COR-L47 (cell line): ENCODE results near the gene PALLD.

ENCODE experiments used
- DNase-seq: peaks from one replicate; lab custom pipeline; 2025; lab: John Stamatoyannopoulos, UW

The PALLD gene

DNA sequence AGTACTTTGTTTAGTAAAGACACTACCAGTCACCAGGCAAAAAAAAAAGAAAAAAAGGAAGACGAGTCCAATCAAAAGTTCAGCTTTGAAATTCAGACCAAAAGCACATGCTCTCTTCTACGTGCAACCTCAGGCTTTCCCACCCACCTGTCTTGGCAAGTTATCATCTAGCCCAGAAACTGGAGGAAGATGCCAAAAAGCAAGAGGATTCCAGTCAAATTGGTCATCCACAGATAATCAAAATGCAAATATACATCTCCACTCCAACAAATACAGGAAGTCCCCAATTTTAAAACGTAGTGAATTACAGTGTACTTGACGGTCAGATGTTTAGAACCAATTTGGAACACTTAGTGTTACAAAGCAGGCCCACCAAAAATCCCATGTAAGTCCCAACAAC, 96.5 kb downstream of the PALLD start:
- DNase-seq = peak; percentile 12

- DNase-seq = no peak
Observed at GRCh38 chr4:168594121-168594520, 97.3 kb downstream of the PALLD start.

- no peak for DNase-seq
Observed at GRCh38 chr4:168598191-168598590, 101.3 kb downstream of the PALLD start.

DNA sequence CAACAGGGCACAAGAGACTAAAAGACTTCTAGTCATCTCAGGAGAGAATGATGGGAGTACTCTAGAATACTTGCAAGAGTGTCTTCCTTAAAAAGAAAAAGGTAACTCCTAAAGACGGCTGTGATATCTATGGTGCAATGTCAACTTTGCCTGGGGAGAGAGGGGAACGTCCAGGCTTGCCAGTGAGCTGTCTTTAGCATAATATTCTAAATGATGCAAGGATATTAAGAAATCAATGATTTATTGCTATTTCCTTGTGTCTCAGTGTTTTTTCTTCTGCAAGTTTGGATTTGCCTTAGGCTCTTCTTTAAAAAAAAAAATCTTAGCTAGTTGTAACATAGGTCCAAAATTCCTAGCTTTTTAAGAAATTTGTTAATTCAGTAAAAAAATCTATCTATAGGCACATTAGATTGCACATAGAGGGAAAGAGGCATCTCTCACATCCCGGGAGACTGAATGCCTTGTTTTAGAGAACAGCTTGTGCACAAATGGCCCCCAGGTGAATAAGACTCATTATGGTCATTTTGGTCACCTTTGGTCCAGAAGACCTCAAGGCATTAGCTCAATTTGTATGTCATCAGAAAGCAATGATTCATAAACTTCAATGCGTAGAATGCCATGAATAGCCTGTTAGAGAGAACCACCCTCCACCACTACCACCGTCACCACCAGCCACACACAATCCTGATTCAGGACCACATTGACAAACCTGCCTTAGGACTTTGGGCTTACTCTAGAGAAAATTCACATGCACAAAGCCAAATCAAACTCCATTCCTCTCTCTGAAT, 104.1 kb downstream of the PALLD start:
- DNase-seq = no peak

- no peak for DNase-seq
Observed at GRCh38 chr4:168601899-168602298, 105.0 kb downstream of the PALLD start.

GRCh38 chr4:168604496-168605373, 107.9 kb downstream of the PALLD start:
- no peak for DNase-seq

DNA sequence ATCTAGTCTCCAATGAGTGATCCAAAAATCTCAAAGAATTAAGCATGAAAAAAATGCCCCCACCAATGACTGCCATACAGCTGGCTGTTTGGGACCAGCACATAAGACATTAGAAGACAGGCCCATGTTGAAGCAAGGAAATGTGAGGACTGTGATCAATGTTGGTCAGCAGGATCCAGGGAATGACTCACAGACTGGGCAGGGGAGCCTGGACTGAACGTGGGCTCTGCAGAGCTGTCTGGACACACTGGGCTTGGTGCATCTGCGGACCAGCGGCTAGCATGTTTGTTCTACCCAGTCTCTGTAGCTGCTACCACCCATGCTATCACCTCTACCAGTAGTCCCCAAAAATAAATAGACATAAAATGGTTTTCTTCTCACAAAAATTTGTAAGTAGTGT, 108.6 kb downstream of the PALLD start:
- DNase-seq = no peak

DNA sequence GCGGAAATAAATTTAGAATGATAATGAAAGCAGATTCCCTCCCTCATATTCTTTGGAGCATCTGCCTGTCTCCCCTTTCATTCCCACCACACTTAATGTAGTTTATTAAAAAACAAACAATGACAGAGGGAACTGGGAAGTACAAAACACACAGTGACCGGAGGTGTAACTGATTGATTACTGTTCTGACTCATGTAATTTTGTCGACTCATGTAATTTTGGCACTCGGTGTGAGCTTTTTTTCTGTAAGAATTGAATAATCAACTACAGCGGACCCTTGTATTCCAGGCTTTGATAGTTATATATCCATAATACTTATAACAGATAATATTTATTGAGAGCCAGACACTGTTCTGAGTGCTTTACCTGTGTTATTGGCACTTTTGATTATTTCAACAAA, 110.4 kb downstream of the PALLD start:
- peak; percentile 8 for DNase-seq

DNA sequence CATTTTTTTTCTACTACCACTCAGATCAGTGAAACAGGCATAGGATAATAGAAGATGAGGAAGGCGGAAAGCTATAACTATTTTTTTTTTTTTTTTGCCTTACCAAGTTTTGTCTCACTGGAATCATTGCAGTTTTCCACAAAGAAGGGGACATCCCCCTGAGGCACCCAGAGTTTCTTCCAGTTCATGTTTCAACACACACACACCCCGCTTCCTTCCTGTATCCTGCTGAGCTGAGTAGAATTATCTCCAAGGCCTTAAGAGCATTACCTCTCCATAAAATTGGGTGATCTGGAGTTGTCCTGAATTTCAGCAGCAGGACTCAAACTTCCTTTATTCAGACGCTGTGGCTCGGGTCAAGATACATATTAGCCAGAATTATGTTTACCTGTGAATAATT, 111.9 kb downstream of the PALLD start:
- DNase-seq = no peak

DNA sequence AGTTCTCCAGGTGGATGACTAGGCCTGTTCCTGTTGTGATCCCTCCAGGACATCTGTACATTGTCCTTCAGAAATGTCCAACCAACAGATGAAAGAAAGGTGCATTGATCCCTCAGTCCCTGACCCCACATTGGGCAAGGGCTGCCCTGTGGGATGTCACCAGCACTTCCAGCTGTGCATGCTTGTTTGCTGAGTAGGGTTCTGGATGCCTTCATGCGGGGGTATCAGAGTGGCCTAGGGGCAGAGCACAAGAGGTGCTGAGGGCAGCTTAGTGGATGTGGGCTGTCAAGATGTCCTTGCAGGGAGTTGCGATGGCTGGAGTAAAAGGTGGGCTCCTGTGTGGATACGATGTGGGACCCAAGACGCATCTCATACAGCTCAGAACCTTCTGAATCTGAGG, 112.5 kb downstream of the PALLD start:
- DNase-seq = no peak

- DNase-seq = no peak
Observed at GRCh38 chr4:168610911-168611530, 114.2 kb downstream of the PALLD start.

DNA sequence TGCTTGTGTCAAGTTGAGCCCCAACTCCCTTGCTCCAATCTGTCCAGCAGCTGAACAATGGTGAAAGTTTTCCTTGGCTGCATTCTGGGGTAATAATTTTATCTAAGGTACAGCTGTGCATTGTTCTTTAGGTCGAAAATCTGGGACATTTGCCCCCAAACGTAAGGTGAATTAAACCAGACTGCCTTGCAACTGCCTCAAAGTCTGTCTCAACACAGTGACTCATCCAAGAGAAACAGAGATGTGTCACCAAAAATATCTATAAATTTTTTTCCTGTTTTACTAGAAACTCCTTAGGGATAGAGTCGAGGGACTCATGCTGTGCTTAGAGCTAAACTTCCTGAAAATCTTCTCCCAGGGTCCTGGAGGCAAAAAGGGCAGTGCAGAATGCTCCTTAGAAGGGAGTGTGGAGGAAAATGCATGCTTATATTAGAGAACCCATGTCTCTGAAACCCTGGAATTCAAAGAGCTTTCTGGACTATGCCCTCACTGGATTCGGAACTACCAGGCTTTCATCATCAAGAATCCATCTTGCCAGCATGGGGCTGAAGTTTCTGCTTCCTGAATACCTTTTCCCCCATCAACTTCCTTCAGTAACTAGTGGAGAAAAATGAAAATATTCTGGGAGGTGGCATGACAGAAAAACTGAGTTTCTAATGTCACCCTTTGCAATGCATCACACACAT, 115.7 kb downstream of the PALLD start:
- DNase-seq = no peak

DNA sequence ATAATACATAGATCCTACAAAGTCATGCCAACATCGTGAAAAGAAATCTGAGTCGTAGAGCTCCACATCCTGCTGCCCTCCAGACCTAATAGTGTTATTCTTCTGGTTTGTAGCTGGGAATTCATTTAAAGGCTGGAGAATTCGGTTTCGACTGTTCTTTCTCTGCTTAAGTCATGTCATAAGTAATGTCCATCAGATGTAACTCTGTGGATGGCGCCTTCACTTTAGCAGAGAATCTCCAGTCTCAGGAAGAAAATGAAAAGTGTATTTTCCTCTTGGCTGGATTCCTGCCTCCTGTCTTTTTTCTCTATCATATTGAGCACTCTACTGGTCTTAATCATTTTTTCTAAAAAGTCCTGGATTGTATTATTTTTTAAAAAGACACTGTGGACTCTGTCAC, 117.0 kb downstream of the PALLD start:
- no peak for DNase-seq

GRCh38 chr4:168614281-168615057, 117.6 kb downstream of the PALLD start:
- DNase-seq = no peak

DNA sequence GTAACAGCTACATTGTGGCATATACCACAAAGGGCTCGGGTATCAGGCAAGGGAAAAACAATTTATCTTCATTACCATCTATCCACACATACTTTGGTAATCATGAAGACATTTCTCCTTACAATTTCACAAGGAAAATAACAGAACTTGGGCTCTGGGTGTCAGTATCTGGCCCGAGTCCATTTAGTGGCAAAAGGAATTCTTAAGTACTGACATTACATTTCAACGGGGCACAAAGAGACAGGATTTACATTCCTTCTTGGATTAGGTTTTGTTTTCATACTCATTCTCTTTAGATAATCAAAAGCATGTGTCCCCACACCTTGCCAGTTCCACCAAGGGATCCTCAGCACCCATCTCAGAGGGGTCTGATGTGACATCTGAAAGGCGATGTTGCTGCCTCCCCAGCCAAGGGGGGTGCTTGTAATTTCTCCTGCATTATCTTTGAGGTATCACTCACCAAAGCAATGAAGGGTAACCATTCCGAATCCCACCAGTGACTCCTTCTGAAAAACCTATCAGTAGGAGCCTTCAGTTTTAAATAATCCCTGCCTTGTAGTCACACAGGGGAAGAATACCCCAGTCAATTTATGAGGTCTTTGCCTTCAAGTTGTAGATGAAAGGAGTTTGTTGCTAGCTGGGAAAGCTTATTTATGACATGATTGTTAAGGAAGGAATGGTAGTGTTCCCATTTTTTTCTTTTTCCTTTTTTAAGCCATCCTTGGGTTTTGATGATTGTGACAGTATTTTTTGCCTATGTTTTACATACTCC, 118.6 kb downstream of the PALLD start:
- DNase-seq = no peak

GRCh38 chr4:168618577-168619265, 121.9 kb downstream of the PALLD start:
- no peak for DNase-seq

- DNase-seq = no peak
Observed at GRCh38 chr4:168619266-168619631, 122.4 kb downstream of the PALLD start.

GRCh38 chr4:168621806-168622589, 125.1 kb downstream of the PALLD start:
- no peak for DNase-seq

GRCh38 chr4:168622600-168622999, 125.7 kb downstream of the PALLD start:
- DNase-seq = no peak
